GM12878 (cell line): ENCODE data around the gene RAB7B. TPM values are rescaled to one million over a fixed set of nuclear protein-coding genes. Genes with fewer than 3 reads are reported as not detected.

Experiments
- BCLAF1 ChIP-seq: fragments of 450-650 bp; IDR thresholded peaks from 2 replicates; pipeline ENCODE4 v1.6.1; 2017; ENCODE audit warnings: antibody characterized with exemption, mild to moderate bottlenecking, moderate library complexity
- CBX3 ChIP-seq: fragments of 200-600 bp; sonication (generic); IDR thresholded peaks from 2 replicates; pipeline ENCODE4 v1.6.1; 2016; ENCODE audit warnings: low read depth, borderline replicate concordance
- CEBPB ChIP-seq, 2 experiments: fragments of 150-350 bp in 1 of 2; IDR thresholded peaks; 2 replicates each; pipeline ENCODE4 v1.6.1; 2012 to 2014; ENCODE audit warnings: low read depth in 2 of 2, low read length in 2 of 2, borderline replicate concordance in 1 of 2, inconsistent platforms in 1 of 2
- HSF1 ChIP-seq: fragments of 150-350 bp; IDR thresholded peaks from 2 replicates; pipeline ENCODE4 v1.6.1; 2014; ENCODE audit warnings: mild to moderate bottlenecking, low read depth, low read length
- JUNB ChIP-seq: IDR thresholded peaks from 2 replicates; pipeline ENCODE4 v1.6.1; 2016; ENCODE audit warnings: antibody characterized with exemption, mild to moderate bottlenecking
- NR2C2 ChIP-seq: IDR thresholded peaks from 2 replicates; pipeline ENCODE4 v1.6.1; 2011; ENCODE audit warnings: borderline replicate concordance, low read depth; ENCODE audit not compliant: control insufficient read depth, insufficient read length
- polyA plus RNA-seq, 11 experiments: library from polyadenylated mRNA; depleted of rRNA in 4 of 11; unstranded in 6 of 11; stranded (reverse) in 5 of 11; fragments of >200 nt; fragmentation: Nextera tagmentation in 4 of 11; fragmentation: Illumina TruSeq in 1 of 11; extraction: Ambion mirVana in 4 of 11; extraction: Trizol in 1 of 11; gene quantifications; 1 replicate in 1 of 11; 2 replicates in 10 of 11; pipeline versions ENCODE4 v1.2.1 to v1.2.3, GENCODE V29; 2011 to 2016; ENCODE audit warnings: inconsistent platforms in 2 of 11, missing spikeins in 2 of 11, low read depth in 1 of 11
- total RNA-seq, 4 experiments: library from RNA; depleted of rRNA in 3 of 4; stranded (reverse); fragments of >200 nt in 3 of 4; fragmentation: Illumina TruSeq in 1 of 4; extraction: Trizol in 1 of 4; gene quantifications; 2 replicates each; pipeline versions ENCODE4 v1.2.1 to v1.2.3, GENCODE V29; 2013 to 2021
- TF ChIP-seq, protein P1 (sequence below): fragments of 450-650 bp; IDR thresholded peaks from 2 replicates; pipeline ENCODE4 v1.6.1; 2017; ENCODE audit warnings: mild to moderate bottlenecking, moderate library complexity

RAB7B gene
- total and polyA plus RNA-seq, 10 of the 15 experiments (the other 5 are each of a cell fraction or from before 2014, with no cell fraction given), result 0.09 TPM; not detected in 9

GRCh38 chr1:205986292-205986691 is 16.9 kb downstream of the RAB7B start (continued):
- TF ChIP-seq, protein P1, sequence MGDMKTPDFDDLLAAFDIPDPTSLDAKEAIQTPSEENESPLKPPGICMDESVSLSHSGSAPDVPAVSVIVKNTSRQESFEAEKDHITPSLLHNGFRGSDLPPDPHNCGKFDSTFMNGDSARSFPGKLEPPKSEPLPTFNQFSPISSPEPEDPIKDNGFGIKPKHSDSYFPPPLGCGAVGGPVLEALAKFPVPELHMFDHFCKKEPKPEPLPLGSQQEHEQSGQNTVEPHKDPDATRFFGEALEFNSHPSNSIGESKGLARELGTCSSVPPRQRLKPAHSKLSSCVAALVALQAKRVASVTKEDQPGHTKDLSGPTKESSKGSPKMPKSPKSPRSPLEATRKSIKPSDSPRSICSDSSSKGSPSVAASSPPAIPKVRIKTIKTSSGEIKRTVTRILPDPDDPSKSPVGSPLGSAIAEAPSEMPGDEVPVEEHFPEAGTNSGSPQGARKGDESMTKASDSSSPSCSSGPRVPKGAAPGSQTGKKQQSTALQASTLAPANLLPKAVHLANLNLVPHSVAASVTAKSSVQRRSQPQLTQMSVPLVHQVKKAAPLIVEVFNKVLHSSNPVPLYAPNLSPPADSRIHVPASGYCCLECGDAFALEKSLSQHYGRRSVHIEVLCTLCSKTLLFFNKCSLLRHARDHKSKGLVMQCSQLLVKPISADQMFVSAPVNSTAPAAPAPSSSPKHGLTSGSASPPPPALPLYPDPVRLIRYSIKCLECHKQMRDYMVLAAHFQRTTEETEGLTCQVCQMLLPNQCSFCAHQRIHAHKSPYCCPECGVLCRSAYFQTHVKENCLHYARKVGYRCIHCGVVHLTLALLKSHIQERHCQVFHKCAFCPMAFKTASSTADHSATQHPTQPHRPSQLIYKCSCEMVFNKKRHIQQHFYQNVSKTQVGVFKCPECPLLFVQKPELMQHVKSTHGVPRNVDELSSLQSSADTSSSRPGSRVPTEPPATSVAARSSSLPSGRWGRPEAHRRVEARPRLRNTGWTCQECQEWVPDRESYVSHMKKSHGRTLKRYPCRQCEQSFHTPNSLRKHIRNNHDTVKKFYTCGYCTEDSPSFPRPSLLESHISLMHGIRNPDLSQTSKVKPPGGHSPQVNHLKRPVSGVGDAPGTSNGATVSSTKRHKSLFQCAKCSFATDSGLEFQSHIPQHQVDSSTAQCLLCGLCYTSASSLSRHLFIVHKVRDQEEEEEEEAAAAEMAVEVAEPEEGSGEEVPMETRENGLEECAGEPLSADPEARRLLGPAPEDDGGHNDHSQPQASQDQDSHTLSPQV, result no peak
- TF ChIP-seq NR2C2 (no peak), CBX3 (no peak), JUNB (no peak), HSF1 (no peak), BCLAF1 (no peak), CEBPB (IDR thresholded peaks at IDR 0.05; ENCODE audit: borderline replicate concordance in 1 of 2, low read depth in 2 of 2, low read length in 2 of 2) (no peak)
